Measurements from ENCODE around the gene SOD1. TPM values are rescaled to one million over a fixed set of nuclear protein-coding genes. Genes with fewer than 3 reads are reported as not detected.
"Not testable (repeated sequence)": the region's sequence is repeated elsewhere in the genome, so short reads cannot be mapped to it uniquely, and the experiment has no call there.

SOD1 gene
- total RNA-seq, 1 donor from 2014 or later: 183 TPM

- not testable (repeated sequence) for DNase-seq (ENCODE audit: low read depth in 2 of 2)
Observed at GRCh38 chr21:31654821-31655580, 4.5 kb upstream of the SOD1 start.

- no peak for DNase-seq (ENCODE audit: low read depth in 2 of 2)
Observed at GRCh38 chr21:31656199-31657095, 3.0 kb upstream of the SOD1 start.

GRCh38 chr21:31658053-31658452 lies 1.4 kb upstream of the SOD1 start:
- no peak for DNase-seq (ENCODE audit: low read depth in 2 of 2)

- DNase-seq (ENCODE audit: low read depth in 2 of 2): no peak
Observed at GRCh38 chr21:31659286-31659535, 282 bp upstream of the SOD1 start.

GRCh38 chr21:31660259-31660565 lies 719 bp downstream of the SOD1 start:
- DNase-seq (ENCODE audit: low read depth in 2 of 2): no peak

- no peak for DNase-seq (ENCODE audit: low read depth in 2 of 2)
Observed at GRCh38 chr21:31660591-31660990, 1.1 kb downstream of the SOD1 start.

- DNase-seq (ENCODE audit: low read depth in 2 of 2): no peak
Observed at GRCh38 chr21:31663584-31664249, 4.2 kb downstream of the SOD1 start.

- no peak for DNase-seq (ENCODE audit: low read depth in 2 of 2)
Observed at GRCh38 chr21:31665397-31665796, 5.9 kb downstream of the SOD1 start.

GRCh38 chr21:31665869-31666268 lies 6.4 kb downstream of the SOD1 start:
- DNase-seq (ENCODE audit: low read depth in 2 of 2): not testable (repeated sequence)

GRCh38 chr21:31666445-31667010 lies 7.0 kb downstream of the SOD1 start:
- DNase-seq (ENCODE audit: low read depth in 2 of 2): no peak

GRCh38 chr21:31667132-31667531 lies 7.6 kb downstream of the SOD1 start:
- no peak for DNase-seq (ENCODE audit: low read depth in 2 of 2)

GRCh38 chr21:31667639-31668038 lies 8.1 kb downstream of the SOD1 start:
- DNase-seq (ENCODE audit: low read depth in 2 of 2): no peak

GRCh38 chr21:31668651-31669491 lies 9.4 kb downstream of the SOD1 start:
- no peak for DNase-seq (ENCODE audit: low read depth in 2 of 2)

GRCh38 chr21:31670070-31670469 lies 10.6 kb downstream of the SOD1 start:
- no peak for DNase-seq (ENCODE audit: low read depth in 2 of 2)

GRCh38 chr21:31671146-31671716 lies 11.7 kb downstream of the SOD1 start:
- no peak for DNase-seq (ENCODE audit: low read depth in 2 of 2)

GRCh38 chr21:31671931-31672330 lies 12.4 kb downstream of the SOD1 start:
- DNase-seq (ENCODE audit: low read depth in 2 of 2): no peak

- DNase-seq (ENCODE audit: low read depth in 2 of 2): no peak
Observed at GRCh38 chr21:31673321-31673912, 13.9 kb downstream of the SOD1 start.

- DNase-seq (ENCODE audit: low read depth in 2 of 2): no peak
Observed at GRCh38 chr21:31675318-31675717, 15.8 kb downstream of the SOD1 start.

- DNase-seq (ENCODE audit: low read depth in 2 of 2): no peak
Observed at GRCh38 chr21:31675960-31676359, 16.5 kb downstream of the SOD1 start.

GRCh38 chr21:31677047-31677446 lies 17.6 kb downstream of the SOD1 start:
- no peak for DNase-seq (ENCODE audit: low read depth in 2 of 2)

- no peak for DNase-seq (ENCODE audit: low read depth in 2 of 2)
Observed at GRCh38 chr21:31678478-31678877, 19.0 kb downstream of the SOD1 start.

Data from dermis microvascular lymphatic vessel endothelial cell (primary cell).